ENCODE measurements around the gene PGM2.
A peak's percentile ranks its signal among the peaks of the same experiment; 100 is the strongest.

The PGM2 gene

DNA sequence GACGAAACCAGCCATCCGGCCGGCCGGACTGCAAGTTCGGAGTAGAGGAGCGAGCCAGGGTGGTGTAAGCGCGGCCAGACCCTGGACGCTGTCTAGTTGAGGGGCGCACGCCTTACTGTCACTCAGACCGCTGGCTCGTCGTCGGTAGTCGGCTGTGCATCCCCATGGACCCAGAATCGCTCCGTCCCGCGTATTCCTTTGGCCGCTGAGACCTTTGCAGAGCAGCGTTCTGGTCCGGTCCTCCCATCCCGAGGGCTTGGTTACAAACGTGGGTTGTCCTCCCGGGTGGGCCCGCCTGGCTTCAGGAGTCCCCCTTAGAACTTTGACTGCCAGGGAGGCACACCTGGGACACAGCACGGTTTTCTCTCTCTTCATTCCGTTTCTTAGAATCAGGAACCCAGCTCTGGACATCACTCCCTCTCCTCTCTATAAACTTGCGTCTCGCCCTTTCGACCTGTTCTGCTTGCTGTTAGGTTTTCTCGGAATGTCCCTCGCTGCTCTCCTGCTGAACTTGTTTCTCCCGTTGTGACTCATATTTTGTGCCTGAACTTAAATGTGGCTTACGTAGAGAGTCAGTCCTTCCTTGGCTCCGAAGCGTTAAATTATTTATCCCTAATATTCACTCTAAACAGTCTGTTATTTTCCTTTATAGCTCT, 672 bp downstream of the PGM2 start:
- TF ChIP-seq, protein P1, sequence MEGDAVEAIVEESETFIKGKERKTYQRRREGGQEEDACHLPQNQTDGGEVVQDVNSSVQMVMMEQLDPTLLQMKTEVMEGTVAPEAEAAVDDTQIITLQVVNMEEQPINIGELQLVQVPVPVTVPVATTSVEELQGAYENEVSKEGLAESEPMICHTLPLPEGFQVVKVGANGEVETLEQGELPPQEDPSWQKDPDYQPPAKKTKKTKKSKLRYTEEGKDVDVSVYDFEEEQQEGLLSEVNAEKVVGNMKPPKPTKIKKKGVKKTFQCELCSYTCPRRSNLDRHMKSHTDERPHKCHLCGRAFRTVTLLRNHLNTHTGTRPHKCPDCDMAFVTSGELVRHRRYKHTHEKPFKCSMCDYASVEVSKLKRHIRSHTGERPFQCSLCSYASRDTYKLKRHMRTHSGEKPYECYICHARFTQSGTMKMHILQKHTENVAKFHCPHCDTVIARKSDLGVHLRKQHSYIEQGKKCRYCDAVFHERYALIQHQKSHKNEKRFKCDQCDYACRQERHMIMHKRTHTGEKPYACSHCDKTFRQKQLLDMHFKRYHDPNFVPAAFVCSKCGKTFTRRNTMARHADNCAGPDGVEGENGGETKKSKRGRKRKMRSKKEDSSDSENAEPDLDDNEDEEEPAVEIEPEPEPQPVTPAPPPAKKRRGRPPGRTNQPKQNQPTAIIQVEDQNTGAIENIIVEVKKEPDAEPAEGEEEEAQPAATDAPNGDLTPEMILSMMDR (IDR thresholded peaks at IDR 0.05; ENCODE audit: low read depth, low read length), result no peak
- H3K4me3 ChIP-seq (ENCODE audit: low read depth, low read length), result peak overlapping the region; percentile 79
- in situ Hi-C loops (cut with HindIII; ENCODE audit: low sequenced_read_pairs), result no loop called here
- DNase-seq (ENCODE audit: low read depth, low spot score), result peak; percentile 50

DNA sequence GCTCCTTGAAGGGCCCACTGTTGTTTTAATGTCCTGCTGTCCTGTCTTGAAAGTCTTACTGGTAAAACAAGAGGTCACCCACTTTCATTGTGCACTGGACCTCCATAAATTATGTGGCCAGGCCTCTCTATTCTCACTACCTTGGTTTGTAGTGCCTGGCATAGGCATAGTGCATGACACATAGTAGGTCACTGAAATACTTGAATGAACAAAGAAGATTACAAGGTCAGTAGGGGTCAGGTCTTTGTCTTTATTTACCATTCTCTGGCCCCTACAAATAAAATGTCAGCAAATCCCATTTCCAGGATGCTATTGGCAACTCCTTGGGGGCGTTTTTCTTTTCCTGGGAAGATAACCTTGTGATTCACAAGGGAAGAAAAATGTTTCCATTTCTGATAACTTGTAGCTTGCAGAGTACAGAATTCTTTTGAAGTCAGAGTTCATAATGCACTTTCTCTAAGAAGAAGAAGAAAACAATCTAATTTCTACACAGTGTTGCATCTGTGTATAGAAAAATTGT, 1.4 kb downstream of the PGM2 start:
- TF ChIP-seq, protein P1 (IDR thresholded peaks at IDR 0.05; ENCODE audit: low read depth, low read length), result no peak
- in situ Hi-C loops (cut with HindIII; ENCODE audit: low sequenced_read_pairs), result no loop called here
- DNase-seq (ENCODE audit: low read depth, low spot score), result no peak
- peak overlapping the region; percentile 79 for H3K4me3 ChIP-seq (ENCODE audit: low read depth, low read length)

DNA sequence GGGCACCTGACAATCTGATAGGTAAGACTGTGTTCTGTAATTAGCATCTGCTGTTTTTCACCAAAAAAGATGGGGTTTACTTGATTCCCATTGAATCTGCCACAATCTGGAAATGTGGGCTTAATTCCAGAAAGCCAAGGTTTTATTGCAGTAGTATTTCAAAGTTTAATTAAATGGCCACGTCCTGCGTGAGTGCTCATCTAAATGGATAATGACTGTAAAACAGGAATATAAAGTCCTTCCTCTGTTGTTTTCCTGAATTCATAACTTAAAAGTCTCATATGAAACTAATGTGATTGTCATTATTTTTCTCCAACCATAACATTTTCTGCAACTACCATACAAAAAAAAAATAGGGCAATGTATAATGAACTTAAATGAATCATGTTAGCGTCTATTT, 2.4 kb downstream of the PGM2 start:
- DNase-seq (ENCODE audit: low read depth, low spot score), result no peak
- in situ Hi-C loops (cut with HindIII; ENCODE audit: low sequenced_read_pairs), result no loop called here
- no peak overlapping the region for H3K4me3 ChIP-seq (ENCODE audit: low read depth, low read length)
- TF ChIP-seq, protein P1 (IDR thresholded peaks at IDR 0.05; ENCODE audit: low read depth, low read length), result no peak

DNA sequence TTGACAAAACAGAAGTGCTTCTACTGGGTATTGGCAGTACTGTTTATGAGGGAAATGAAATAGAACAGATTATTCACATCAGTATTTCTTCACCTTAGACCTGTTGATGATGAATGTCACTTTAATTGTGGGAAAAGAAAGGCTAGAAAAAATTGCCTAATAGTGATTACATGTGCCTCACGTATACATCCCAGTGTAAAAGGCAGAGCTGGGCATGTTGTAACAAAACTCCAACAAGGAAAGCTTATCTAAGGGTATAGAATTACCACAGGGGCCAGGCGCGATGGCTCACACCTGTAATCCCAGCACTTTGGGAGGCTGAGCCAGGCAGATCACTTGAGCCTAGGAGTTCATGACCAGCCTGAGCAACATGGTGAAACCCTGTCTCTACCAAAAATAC, 4.2 kb downstream of the PGM2 start:
- TF ChIP-seq, protein P1 (IDR thresholded peaks at IDR 0.05; ENCODE audit: low read depth, low read length), result no peak
- in situ Hi-C loops (cut with HindIII; ENCODE audit: low sequenced_read_pairs), result no loop called here
- no peak overlapping the region for H3K4me3 ChIP-seq (ENCODE audit: low read depth, low read length)
- DNase-seq (ENCODE audit: low read depth, low spot score), result no peak

DNA sequence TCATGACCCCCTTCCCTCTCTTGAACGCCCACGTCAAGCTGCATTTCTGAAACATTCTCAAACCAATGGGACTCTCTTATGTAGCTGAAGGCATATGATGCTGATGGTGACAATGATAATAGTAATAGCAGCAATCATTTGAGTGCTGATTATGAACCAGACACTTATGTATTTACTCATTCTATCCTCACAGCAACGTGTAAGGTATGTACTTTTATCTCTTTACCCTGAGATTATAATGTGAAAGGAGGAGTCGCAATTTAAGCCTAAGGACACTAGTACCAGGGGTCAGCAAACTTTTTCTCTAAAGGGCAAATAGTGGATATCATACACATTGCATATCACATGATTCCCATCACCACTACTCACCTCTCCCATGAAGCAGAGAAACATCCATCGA, 8.5 kb downstream of the PGM2 start:
- in situ Hi-C loops (cut with HindIII; ENCODE audit: low sequenced_read_pairs), result no loop called here

DNA sequence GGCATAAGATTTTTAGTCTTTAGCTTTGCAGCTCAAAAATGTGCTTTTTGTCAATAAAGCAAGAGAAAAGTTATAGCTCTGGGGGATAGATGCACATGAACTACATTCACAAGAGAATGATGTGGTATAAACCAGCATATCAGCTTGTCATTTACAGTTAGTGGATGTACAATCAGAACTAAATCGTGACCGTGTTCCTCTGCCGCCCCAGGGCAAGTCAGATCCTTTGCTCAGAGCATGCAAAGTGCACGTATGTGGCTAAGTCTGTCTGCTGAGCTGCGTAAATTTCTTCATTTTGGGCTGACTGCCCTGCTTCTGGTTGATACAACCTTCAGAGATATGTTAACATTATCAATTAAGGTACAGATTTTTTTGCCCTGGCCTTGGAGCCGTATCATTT, 9.3 kb downstream of the PGM2 start:
- TF ChIP-seq, protein P1 (IDR thresholded peaks at IDR 0.05; ENCODE audit: low read depth, low read length), result no peak
- no peak overlapping the region for H3K4me3 ChIP-seq (ENCODE audit: low read depth, low read length)
- no peak for DNase-seq (ENCODE audit: low read depth, low spot score)
- in situ Hi-C loops (cut with HindIII; ENCODE audit: low sequenced_read_pairs), result no loop called here

More for the DNA sequence above, 8.5 kb downstream of the PGM2 start:
- TF ChIP-seq, protein P1 (IDR thresholded peaks at IDR 0.05; ENCODE audit: low read depth, low read length), result no peak
- no peak for DNase-seq (ENCODE audit: low read depth, low spot score)
- no peak overlapping the region for H3K4me3 ChIP-seq (ENCODE audit: low read depth, low read length)

Data from astrocyte of the spinal cord (primary cell).